ENCODE measurements around the gene CCDC92B.

Gene CCDC92B

GRCh38 chr17:2778489-2778888 lies 29.0 kb upstream of the CCDC92B start:
- DNase-seq (ENCODE audit: low spot score): no peak

- DNase-seq (ENCODE audit: low spot score): no peak
Observed at GRCh38 chr17:2777242-2777867, 27.9 kb upstream of the CCDC92B start.

- no peak for DNase-seq (ENCODE audit: low spot score)
Observed at GRCh38 chr17:2776589-2777241, 27.3 kb upstream of the CCDC92B start.

- no peak for DNase-seq (ENCODE audit: low spot score)
Observed at GRCh38 chr17:2775206-2775605, 25.8 kb upstream of the CCDC92B start.

GRCh38 chr17:2770129-2770528 lies 20.7 kb upstream of the CCDC92B start:
- DNase-seq (ENCODE audit: low spot score): no peak

GRCh38 chr17:2758870-2759269 lies 9.4 kb upstream of the CCDC92B start:
- no peak for DNase-seq (ENCODE audit: low spot score)

- DNase-seq (ENCODE audit: low spot score): no peak
Observed at GRCh38 chr17:2755891-2756724, 6.7 kb upstream of the CCDC92B start.

- no peak for DNase-seq (ENCODE audit: low spot score)
Observed at GRCh38 chr17:2751491-2751890, 2.0 kb upstream of the CCDC92B start.

- no peak for DNase-seq (ENCODE audit: low spot score)
Observed at GRCh38 chr17:2750721-2751120, 1.3 kb upstream of the CCDC92B start.

GRCh38 chr17:2749784-2750181 lies 331 bp upstream of the CCDC92B start:
- DNase-seq (ENCODE audit: low spot score): peak; percentile 17

GRCh38 chr17:2745317-2746037 lies 4.0 kb downstream of the CCDC92B start:
- DNase-seq (ENCODE audit: low spot score): peak; percentile 59

GRCh38 chr17:2737693-2738092 lies 11.8 kb downstream of the CCDC92B start:
- no peak for DNase-seq (ENCODE audit: low spot score)

- DNase-seq (ENCODE audit: low spot score): no peak
Observed at GRCh38 chr17:2736956-2737355, 12.5 kb downstream of the CCDC92B start.

- no peak for DNase-seq (ENCODE audit: low spot score)
Observed at GRCh38 chr17:2735896-2736295, 13.6 kb downstream of the CCDC92B start.

- DNase-seq (ENCODE audit: low spot score): no peak
Observed at GRCh38 chr17:2734939-2735338, 14.5 kb downstream of the CCDC92B start.

- DNase-seq (ENCODE audit: low spot score): no peak
Observed at GRCh38 chr17:2731807-2732206, 17.6 kb downstream of the CCDC92B start.

- no peak for DNase-seq (ENCODE audit: low spot score)
Observed at GRCh38 chr17:2730764-2731353, 18.6 kb downstream of the CCDC92B start.

GRCh38 chr17:2724784-2725164 lies 24.7 kb downstream of the CCDC92B start:
- no peak for DNase-seq (ENCODE audit: low spot score)

- no peak for DNase-seq (ENCODE audit: low spot score)
Observed at GRCh38 chr17:2723997-2724783, 25.3 kb downstream of the CCDC92B start.

GRCh38 chr17:2723505-2723996 lies 25.9 kb downstream of the CCDC92B start:
- no peak for DNase-seq (ENCODE audit: low spot score)

- DNase-seq (ENCODE audit: low spot score): no peak
Observed at GRCh38 chr17:2722611-2723010, 26.8 kb downstream of the CCDC92B start.

Data from pons (tissue), 1 donor.